HG02970 (cell line): ENCODE data around the gene C19orf53.

Source experiments
- ATAC-seq: cut with Tn5 transposase; IDR thresholded peaks from one replicate; pipeline ENCODE4 v1.9.1; 2021; ENCODE audit warnings: mild to moderate bottlenecking, moderate library complexity, moderate number of reproducible peaks; ENCODE audit not compliant: unreplicated experiment, low FRiP score

C19orf53 gene

GRCh38 chr19:13823901-13824300, 49.6 kb downstream of the C19orf53 start:
- no peak for ATAC-seq

GRCh38 chr19:13824703-13825102, 50.4 kb downstream of the C19orf53 start:
- no peak for ATAC-seq

GRCh38 chr19:13825489-13826441, 51.5 kb downstream of the C19orf53 start:
- no peak for ATAC-seq

GRCh38 chr19:13826652-13827235, 52.5 kb downstream of the C19orf53 start:
- no peak for ATAC-seq

- ATAC-seq = no peak
Measured at GRCh38 chr19:13827656-13828055, 53.4 kb downstream of the C19orf53 start.
